SK-N-SH treated with all-trans-retinoic acid at 6 μM for 48 hours (cell line): ENCODE data around the gene TOE1.

Experiments used
- ATAC-seq: fragments of 200-7000 bp; cut with Tn5 transposase; 3 replicates; pipeline ENCODE4 v1.9.1; 2020; ENCODE audit warnings: mild to moderate bottlenecking, moderate library complexity
- ARNTL ChIP-seq: fragments of 450-650 bp; formaldehyde crosslinking; IDR thresholded peaks from 2 replicates; pipeline ENCODE4 v1.5.0; 2020; ENCODE audit warnings: low read depth, mild to moderate bottlenecking, moderate library complexity, borderline replicate concordance
- BACH2 ChIP-seq: fragments of 250-450 bp; sonication (Bioruptor Pico); IDR thresholded peaks from 2 replicates; pipeline ENCODE4 v1.9.0; 2021; ENCODE audit warnings: mild to moderate bottlenecking, borderline replicate concordance
- CSDC2 ChIP-seq: fragments of 250-450 bp; sonication (Bioruptor Pico); IDR thresholded peaks from 2 replicates; pipeline ENCODE4 v1.5.0; 2020; ENCODE audit warnings: mild to moderate bottlenecking, moderate library complexity
- CSRNP3 ChIP-seq: fragments of 250-450 bp; sonication (Bioruptor Pico); IDR thresholded peaks from 2 replicates; pipeline ENCODE4 v1.5.1; 2021; ENCODE audit warnings: mild to moderate bottlenecking, moderate library complexity
- ESRRG ChIP-seq: fragments of 250-450 bp; sonication (Bioruptor Pico); IDR thresholded peaks from 2 replicates; pipeline ENCODE4 v1.6.1; 2021; ENCODE audit warnings: mild to moderate bottlenecking
- GLIS3 ChIP-seq: fragments of 250-450 bp; sonication (Bioruptor Pico); IDR thresholded peaks from 2 replicates; pipeline ENCODE4 v1.5.0; 2020; ENCODE audit warnings: mild to moderate bottlenecking, moderate library complexity
- ISL1 ChIP-seq: fragments of 250-450 bp; sonication (Bioruptor Pico); IDR thresholded peaks from 2 replicates; pipeline ENCODE4 v2.1.2; 2022; ENCODE audit warnings: mild to moderate bottlenecking, moderate library complexity
- OSR1 ChIP-seq: fragments of 250-450 bp; sonication (Bioruptor Pico); IDR thresholded peaks from 2 replicates; pipeline ENCODE4 v1.8.0; 2022; ENCODE audit warnings: moderate library complexity, mild to moderate bottlenecking, inconsistent platforms
- POU6F1 ChIP-seq: fragments of 250-450 bp; sonication (Bioruptor Pico); IDR thresholded peaks from 2 replicates; pipeline ENCODE4 v1.8.0; 2021; ENCODE audit warnings: low read depth, mild to moderate bottlenecking, moderate library complexity, borderline replicate concordance
- RARB ChIP-seq: fragments of 250-450 bp; sonication (Bioruptor Pico); IDR thresholded peaks from 2 replicates; pipeline ENCODE4 v1.8.0; 2021; ENCODE audit warnings: mild to moderate bottlenecking, moderate library complexity
- TCF4 ChIP-seq: fragments of 250-450 bp; sonication (Bioruptor Pico); IDR thresholded peaks from 2 replicates; pipeline ENCODE4 v1.8.0; 2021; ENCODE audit warnings: mild to moderate bottlenecking, moderate library complexity, borderline replicate concordance
- TOX ChIP-seq: fragments of 250-450 bp; sonication (Bioruptor Pico); IDR thresholded peaks from 2 replicates; pipeline ENCODE4 v1.8.0; 2021; ENCODE audit warnings: mild to moderate bottlenecking, moderate library complexity, borderline replicate concordance
- TSHZ2 ChIP-seq: fragments of 250-450 bp; sonication (Bioruptor Pico); IDR thresholded peaks from 2 replicates; pipeline ENCODE4 v1.5.0; 2020; ENCODE audit warnings: mild to moderate bottlenecking, moderate library complexity
- ZC3H10 ChIP-seq: fragments of 250-450 bp; sonication (Bioruptor Pico); IDR thresholded peaks from 2 replicates; pipeline ENCODE4 v1.5.1; 2021; ENCODE audit warnings: mild to moderate bottlenecking, moderate library complexity
- ZFP3 ChIP-seq: fragments of 250-450 bp; sonication (Bioruptor Pico); IDR thresholded peaks from 2 replicates; pipeline ENCODE4 v1.5.0; 2020; ENCODE audit warnings: mild to moderate bottlenecking, moderate library complexity
- ZFP30 ChIP-seq: fragments of 450-650 bp; formaldehyde crosslinking; IDR thresholded peaks from 2 replicates; pipeline ENCODE4 v1.5.0; 2022; ENCODE audit warnings: mild to moderate bottlenecking, moderate library complexity
- ZNF565 ChIP-seq: fragments of 450-650 bp; formaldehyde crosslinking; conservative IDR thresholded peaks from 2 replicates; pipeline ENCODE4 v1.5.0; 2020; ENCODE audit warnings: low read depth, mild to moderate bottlenecking, moderate library complexity
- ZNF70 ChIP-seq: fragments of 450-650 bp; formaldehyde crosslinking; IDR thresholded peaks from 2 replicates; pipeline ENCODE4 v1.5.0; 2020; ENCODE audit warnings: mild to moderate bottlenecking, moderate library complexity
- ZNF8 ChIP-seq: fragments of 450-650 bp; formaldehyde crosslinking; IDR thresholded peaks from 2 replicates; pipeline ENCODE4 v1.5.0; 2020; ENCODE audit warnings: mild to moderate bottlenecking, moderate library complexity
- TF ChIP-seq, protein P1 (sequence below): fragments of 250-450 bp; sonication (Bioruptor Pico); IDR thresholded peaks from 2 replicates; pipeline ENCODE4 v1.8.0; 2020; ENCODE audit warnings: mild to moderate bottlenecking, moderate library complexity, borderline replicate concordance
- TF ChIP-seq, protein P2 (sequence below): fragments of 250-450 bp; sonication (Bioruptor Pico); IDR thresholded peaks from 2 replicates; pipeline ENCODE4 v1.5.1; 2020; ENCODE audit warnings: low read depth, mild to moderate bottlenecking, moderate library complexity

The TOE1 gene

GRCh38 chr1:45337630-45338325, 2.2 kb upstream of the TOE1 start (continued):
- no peak for TF ChIP-seq TSHZ2
- TF ChIP-seq RARB (CRISPR knock-in tag) = no peak
- TF ChIP-seq OSR1 (CRISPR knock-in tag) = no peak
- no peak for TF ChIP-seq ARNTL (CRISPR knock-in tag)
- no peak for TF ChIP-seq TCF4
- TF ChIP-seq, all 23 proteins: peak for 0

DNA sequence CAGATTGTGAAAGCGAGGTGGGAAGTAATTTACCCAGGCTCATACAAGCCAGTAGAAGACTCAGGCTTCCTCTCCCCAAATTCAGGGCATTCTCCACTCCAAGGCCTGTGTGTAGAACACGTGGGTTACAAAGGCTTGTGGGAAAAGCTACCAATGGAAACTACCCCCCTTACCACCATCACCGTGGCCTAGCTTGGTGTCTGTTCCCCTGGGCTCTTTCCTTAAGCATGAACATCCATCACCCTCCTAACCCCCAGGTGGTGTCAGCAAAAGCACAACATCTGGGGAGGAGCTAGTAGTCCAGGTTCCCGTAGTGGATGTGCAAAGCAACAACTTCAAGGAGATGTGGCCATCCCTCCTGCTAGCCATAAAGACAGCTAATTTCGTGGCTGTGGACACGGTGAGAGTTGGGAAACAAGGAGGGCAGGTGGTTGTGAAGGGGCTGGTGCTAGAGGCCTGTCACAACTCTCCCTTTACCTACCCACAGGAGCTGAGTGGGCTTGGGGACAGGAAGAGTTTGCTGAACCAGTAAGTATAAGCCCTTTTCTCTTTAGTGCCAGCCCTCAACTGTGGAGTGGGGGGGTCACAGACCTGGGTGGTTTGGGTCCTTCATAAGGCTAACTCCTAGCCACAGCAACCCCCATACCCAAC, 971 bp downstream of the TOE1 start:
- no peak; the same call in 1 of the 3 replicates for ATAC-seq
- TF ChIP-seq, protein P1, sequence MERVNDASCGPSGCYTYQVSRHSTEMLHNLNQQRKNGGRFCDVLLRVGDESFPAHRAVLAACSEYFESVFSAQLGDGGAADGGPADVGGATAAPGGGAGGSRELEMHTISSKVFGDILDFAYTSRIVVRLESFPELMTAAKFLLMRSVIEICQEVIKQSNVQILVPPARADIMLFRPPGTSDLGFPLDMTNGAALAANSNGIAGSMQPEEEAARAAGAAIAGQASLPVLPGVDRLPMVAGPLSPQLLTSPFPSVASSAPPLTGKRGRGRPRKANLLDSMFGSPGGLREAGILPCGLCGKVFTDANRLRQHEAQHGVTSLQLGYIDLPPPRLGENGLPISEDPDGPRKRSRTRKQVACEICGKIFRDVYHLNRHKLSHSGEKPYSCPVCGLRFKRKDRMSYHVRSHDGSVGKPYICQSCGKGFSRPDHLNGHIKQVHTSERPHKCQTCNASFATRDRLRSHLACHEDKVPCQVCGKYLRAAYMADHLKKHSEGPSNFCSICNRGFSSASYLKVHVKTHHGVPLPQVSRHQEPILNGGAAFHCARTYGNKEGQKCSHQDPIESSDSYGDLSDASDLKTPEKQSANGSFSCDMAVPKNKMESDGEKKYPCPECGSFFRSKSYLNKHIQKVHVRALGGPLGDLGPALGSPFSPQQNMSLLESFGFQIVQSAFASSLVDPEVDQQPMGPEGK (CRISPR knock-in tag) = no peak
- TF ChIP-seq TSHZ2 (no peak), CSRNP3 (CRISPR knock-in tag) (no peak), RARB (CRISPR knock-in tag) (no peak), ZNF565 (no peak), OSR1 (CRISPR knock-in tag) (no peak), ZC3H10 (CRISPR knock-in tag) (no peak), TOX (CRISPR knock-in tag) (no peak), ARNTL (CRISPR knock-in tag) (no peak), GLIS3 (CRISPR knock-in tag) (no peak), ISL1 (CRISPR knock-in tag) (no peak), POU6F1 (CRISPR knock-in tag) (no peak), ZFP30 (no peak), ZFP3 (CRISPR knock-in tag) (no peak), ZNF70 (no peak), CSDC2 (CRISPR knock-in tag) (no peak), ESRRG (CRISPR knock-in tag) (no peak), BACH2 (no peak), ZNF8 (CRISPR knock-in tag) (no peak)
- TF ChIP-seq, protein P2, sequence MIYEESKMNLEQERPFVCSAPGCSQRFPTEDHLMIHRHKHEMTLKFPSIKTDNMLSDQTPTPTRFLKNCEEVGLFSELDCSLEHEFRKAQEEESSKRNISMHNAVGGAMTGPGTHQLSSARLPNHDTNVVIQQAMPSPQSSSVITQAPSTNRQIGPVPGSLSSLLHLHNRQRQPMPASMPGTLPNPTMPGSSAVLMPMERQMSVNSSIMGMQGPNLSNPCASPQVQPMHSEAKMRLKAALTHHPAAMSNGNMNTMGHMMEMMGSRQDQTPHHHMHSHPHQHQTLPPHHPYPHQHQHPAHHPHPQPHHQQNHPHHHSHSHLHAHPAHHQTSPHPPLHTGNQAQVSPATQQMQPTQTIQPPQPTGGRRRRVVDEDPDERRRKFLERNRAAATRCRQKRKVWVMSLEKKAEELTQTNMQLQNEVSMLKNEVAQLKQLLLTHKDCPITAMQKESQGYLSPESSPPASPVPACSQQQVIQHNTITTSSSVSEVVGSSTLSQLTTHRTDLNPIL (CRISPR knock-in tag) = no peak
- TF ChIP-seq, all 23 proteins: peak for 0
